ENCODE measurements around the gene RAB7A.

RAB7A gene

GRCh38 chr3:128726023-128727016, at the start of gene RAB7A:
Gene RAB7A, plus strand, starts transcription at chr3:128726183. Its CDS starts 69,185 bp downstream, at chr3:128795368.
- DNase-seq, result peak; percentile 97 to 98

DNA sequence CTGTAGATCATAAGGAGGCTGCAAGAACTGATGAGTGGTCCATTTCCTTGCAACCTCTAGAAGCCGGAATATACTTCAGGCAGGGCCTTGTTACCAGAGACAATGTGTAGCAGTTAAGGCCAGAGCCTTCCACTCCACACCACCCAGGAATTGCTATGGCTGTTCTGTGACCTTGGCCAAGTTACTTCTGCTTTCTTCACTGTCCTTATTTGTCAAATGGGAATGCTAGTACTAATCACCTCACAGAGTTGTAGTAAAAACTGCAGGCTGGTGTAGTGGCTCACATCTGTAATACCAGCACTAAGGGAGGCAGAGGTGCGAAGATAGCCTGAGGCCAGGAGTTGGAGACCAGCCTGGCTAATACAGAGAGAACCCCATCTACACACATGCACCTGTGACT, 46.6 kb upstream of the RAB7A start:
- no peak for DNase-seq

DNA sequence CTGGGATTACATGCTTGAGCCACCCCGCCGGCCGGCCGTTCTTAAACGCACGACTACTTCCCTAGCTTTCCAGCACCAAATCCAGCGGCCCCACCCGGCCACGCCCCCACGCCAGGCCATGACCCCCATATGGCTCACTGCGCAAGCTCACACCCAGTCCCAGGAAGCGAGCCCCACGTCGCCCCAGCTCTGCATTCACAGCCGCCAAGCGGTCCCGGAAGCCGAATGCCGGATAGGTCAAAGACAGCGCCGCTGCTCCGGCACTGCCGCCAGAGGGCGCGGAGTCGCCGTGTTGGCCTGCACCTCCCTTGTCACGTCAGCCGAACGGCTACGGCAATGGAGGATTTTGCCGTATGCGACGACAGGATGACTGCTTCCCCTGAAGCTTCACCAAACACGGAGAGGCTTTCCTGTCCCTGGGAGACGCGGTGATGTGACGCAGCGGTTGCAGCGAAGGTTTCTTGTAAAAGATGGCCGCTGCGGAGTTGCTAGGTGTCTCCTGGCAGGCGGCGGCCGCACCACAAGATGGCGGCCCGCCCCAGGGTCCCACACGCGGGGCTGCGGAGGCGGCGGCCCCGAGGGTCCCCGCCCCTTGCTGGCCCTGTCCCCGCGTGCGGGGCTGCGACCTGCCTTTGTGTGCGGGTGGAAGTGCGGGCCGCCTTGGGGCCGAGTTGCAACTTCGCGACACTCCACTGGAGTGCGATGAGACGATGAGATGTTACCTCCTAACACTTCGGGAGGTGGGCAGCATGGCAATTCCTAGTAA, 45.2 kb upstream of the RAB7A start:
- peak; percentile 97 to 98 for DNase-seq

DNA sequence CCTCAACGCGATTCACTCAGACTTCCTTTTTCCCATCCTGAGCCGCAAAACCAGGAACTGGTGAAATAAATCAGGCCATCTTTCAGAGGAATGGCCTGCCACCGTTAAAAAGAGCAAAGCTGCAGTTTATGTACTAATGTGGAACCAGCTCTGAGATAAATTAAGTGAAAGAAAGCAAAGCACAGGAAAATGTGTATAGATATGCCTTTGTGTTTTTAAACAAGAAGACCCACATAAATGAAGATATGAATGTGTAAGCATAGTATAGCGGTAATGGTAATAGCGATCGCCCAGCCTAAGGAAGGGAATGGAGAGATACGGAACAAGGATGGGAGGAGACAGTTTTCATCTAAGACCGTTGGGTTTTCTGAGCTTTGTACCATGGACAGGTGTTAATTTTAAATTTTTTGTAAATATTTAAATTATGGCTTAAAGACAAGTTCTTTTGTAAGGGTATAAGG, 44.6 kb upstream of the RAB7A start:
- no peak for DNase-seq

- no peak for DNase-seq
These were observed 42.0 kb upstream of the RAB7A start for GRCh38 chr3:128683957-128684356.

DNA sequence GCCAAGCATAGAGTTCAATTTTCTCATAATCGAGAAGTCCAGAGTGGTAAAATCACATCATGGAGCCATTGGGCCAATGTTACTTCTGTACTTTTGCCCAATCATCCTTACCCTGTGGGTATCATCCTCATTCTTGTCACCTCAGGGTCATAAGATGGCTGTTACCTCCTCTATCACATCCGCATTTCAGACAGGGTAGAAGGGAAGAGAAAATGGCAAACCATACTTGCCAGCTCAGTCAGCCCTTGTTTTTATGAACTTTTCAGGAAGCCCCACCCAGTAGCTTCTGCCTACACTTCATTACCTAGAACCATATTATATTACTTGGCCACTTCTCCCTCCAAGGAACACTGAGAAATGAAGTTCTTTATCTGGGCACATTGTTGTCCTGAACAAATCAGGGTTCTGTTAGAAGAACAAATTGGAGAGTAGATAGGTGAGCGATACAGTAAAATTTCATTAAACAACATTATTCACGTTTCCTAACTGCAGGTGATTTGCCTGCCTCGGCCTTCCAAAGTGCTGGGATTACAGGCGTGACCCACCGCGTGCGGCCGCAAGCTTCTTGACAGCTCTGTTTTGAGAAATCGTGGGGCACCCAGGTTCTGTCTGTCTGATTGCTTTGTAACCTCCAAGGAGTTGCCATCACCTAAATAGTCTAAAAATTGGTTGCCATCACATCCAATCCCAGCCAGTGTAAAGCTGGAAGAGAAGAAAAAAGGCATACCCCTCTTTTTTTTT, 40.8 kb upstream of the RAB7A start:
- no peak for DNase-seq

- DNase-seq, result no peak
These were observed 39.5 kb upstream of the RAB7A start for GRCh38 chr3:128686465-128686864.

- DNase-seq, result no peak
These were observed 36.9 kb upstream of the RAB7A start for GRCh38 chr3:128689060-128689459.

DNA sequence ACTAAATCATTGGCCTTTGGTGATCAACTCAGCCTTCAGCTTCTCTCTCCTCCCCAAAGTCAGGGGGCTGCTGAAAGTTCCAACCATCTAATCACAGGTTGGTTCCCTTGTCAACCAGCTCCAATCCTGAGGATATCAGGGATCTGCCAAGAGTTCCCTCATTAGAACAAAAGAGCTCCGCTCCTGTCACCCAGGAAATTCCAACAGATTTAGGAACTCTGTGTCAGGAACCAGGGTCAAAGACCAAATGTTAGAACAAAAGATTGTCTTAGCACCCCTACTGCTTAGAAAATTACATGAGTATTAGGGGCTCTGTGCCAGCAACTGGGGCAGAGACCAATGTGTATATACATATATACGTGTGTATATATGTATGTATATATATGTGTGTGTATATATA, 32.3 kb upstream of the RAB7A start:
- no peak for DNase-seq

DNA sequence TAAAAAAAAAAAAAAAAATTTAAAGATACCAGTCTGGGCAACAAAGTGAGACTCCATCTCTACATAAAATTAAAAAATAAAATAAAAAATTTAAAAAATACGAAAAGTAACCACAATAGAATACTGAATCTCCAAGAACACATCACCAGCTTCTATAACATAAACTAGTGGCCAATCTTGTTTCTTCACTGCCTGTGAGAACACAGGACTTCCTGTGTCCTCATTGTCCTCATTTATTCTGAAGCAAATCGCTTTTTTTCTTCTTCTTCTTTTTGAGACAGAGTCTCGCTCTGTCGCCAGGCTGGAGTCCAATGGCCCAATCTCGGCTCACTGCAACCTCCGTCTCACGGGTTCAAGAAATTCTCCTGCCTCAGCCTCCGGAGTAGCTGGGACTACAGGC, 28.6 kb upstream of the RAB7A start:
- no peak for DNase-seq

- DNase-seq, result peak; percentile 45 to 54
These were observed 27.6 kb upstream of the RAB7A start for GRCh38 chr3:128698211-128699047.

DNA sequence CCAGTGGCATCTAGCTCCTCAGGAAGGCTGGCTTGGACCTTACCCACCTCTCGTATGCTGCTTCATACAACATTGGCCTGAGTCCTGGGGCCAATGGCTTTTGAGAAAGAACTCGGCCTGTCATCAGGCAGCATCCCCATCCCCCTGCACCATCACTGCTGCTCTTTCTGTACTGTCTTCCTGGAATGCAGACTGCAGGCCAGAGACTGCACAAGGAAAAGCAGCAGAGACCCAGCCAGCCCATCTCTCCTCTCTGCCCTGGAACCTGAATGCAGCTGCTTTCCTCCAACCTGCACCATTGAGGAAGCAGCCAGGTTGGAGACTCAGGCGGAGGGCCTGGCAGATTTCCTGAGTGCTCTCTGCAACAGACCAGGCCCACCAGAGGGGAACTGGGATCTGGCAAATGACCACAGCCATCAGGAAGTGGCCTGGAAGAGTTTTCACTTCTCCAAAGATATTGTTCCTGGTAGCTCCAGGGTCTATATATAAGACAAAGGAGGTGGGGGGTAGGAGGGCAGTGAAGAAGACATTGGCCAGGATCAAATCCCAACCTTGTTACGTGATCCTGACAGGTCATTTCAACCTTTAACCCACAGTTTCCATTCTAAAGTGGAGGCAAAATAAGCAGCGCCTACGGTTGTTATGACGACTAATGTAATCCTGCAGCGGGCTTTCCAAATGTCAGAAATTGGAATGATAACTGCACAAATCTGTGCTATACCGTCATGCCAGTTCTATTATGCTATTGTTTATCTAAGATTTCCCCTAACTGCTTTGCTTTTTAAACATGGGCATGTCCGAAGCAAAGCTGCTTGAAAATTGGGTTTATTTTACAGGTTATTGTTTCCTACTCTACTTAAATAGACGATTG, 24.4 kb upstream of the RAB7A start:
- DNase-seq, result no peak

DNA sequence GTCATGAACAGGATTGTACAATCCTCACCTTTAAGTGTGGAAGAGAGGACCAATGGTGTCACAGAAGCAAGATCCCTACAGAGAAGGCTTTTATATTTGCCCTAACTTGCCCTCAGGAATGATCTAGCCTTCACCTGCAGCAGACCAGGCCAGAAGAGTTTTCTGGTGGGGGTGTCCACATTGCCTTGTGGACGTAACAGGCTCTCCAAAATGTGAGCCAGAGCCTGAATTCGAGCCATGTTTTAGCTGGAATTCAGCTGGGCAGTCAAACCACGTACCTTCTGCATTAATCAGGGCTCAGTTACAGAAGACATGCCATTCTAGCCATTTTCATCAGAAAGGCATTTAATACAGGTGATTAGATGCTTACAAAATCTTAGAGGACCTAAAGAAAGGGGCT, 23.6 kb upstream of the RAB7A start:
- DNase-seq, result no peak

DNA sequence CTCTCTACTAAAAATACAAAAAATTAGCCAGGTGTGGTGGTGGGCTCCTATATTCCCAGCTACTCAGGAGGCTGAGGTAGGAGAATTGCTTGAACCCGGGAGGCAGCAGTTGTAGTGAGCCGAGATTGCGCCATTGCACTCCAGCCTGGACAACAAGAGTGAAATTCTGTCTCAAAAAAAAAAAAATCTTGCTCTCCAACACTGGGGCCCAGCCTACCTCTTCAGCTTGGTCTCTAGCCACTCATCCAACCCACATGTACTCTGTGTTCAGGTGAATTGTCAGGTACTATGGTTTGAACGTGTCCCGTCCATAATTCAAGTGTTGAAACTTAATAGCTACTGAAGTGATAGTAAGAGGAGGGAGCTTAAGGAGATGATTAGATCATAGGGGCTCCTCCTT, 22.4 kb upstream of the RAB7A start:
- no peak for DNase-seq

DNA sequence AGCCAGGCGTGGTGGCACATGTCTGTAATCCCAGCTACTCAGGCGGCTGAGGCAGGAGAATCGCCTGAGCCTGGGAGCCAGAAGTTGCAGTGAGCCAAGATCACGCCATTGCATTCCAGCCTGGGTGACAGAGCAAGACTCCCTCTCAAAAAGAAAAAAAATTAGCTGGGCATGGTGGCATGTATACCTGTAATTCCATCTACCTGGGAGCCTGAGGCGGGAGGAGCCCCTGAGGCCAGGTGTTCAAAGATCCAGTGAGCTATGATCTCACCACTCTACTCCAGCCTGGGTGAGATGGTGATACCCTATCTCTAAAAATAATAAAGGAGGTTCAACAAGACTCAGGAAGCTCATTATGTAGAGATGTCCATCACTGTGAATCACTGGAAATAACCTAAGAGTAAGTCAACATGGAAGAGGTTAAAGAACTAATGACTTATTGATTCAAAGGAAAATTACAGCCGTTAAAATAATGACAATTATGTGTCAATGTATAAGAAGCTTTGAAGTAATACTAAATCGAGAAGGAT, 19.8 kb upstream of the RAB7A start:
- DNase-seq, result no peak

GRCh38 chr3:128707928-128708494, 18.0 kb upstream of the RAB7A start:
- DNase-seq, result no peak

GRCh38 chr3:128709038-128709437, 16.9 kb upstream of the RAB7A start:
- DNase-seq, result no peak

GRCh38 chr3:128709506-128710210, 16.3 kb upstream of the RAB7A start:
- DNase-seq, result no peak

DNA sequence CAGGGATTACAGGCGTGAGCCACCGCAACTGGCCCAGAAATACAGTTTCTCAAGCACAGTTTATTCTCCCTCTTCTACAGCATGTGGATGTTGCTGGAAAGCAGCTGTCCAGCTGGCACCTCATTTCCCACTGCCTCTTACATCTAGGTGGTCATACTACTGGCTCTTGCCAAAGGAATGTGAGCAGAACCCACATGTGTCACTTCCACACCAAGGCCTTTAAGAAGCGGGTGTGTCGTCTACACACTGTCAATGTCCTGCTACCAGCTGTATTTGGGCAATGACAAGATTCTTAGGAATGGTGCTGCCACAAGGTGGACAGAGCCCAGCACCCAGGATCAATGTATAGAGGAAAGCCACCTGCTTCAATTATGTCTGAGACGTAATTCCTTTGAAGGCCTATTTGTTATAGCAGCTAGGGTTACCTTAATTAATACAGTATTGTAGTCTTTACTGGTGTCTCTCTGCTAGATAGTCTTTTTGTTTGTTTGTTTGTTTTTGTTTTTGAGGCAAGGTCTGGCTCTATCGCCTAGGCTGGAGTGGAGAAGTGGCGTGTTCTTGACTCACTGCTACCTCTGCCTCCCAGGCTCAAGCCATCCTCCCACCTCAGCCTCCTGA, 15.1 kb upstream of the RAB7A start:
- no peak for DNase-seq

Measured in activated T-cell treated with anti-CD3 and anti-CD28 coated beads, Interleukin-2, amount 50 U/mL, for 48 hours (primary cell).